Neural progenitor cell (in vitro differentiated cells): Measurements from ENCODE around the gene TAGAP. TPM values are rescaled to one million over a fixed set of nuclear protein-coding genes. Genes with fewer than 3 reads are reported as not detected.
"Not testable (repeated sequence)": the region's sequence is repeated elsewhere in the genome, so short reads cannot be mapped to it uniquely, and the experiment has no call there.

Experiments
- DNase-seq: peaks from one replicate; pipeline ENCODE4 v3.0.0-alpha.2; 2016; ENCODE audit warnings: low spot score
- H2AFZ ChIP-seq: fragments of 200-600 bp; sonication (generic); replicated peaks from 2 replicates; pipeline ENCODE4 v1.6.1; 2016; ENCODE audit warnings: antibody characterized with exemption
- H3F3A ChIP-seq: fragments of 200-600 bp; sonication (generic); 2 replicates; pipeline ENCODE4 v1.6.1; 2016; ENCODE audit warnings: antibody characterized with exemption, low read depth
- H3K27ac ChIP-seq: fragments of 200-600 bp; sonication (generic); 2 replicates; pipeline ENCODE4 v1.5.1; 2016; ENCODE audit warnings: mild to moderate bottlenecking
- H3K27me3 ChIP-seq: fragments of 200-600 bp; sonication (generic); 2 replicates; pipeline ENCODE4 v1.6.1; 2016; ENCODE audit warnings: mild to moderate bottlenecking, moderate library complexity
- H3K36me3 ChIP-seq: fragments of 200-600 bp; sonication (generic); 2 replicates; pipeline ENCODE4 v1.5.1; 2016
- H3K4me1 ChIP-seq: fragments of 200-600 bp; sonication (generic); 2 replicates; pipeline ENCODE4 v1.6.1; 2016; ENCODE audit warnings: mixed run types
- H3K4me2 ChIP-seq: fragments of 200-600 bp; sonication (generic); 2 replicates; pipeline ENCODE4 v1.6.1; 2016
- H3K4me3 ChIP-seq: fragments of 200-600 bp; sonication (generic); 2 replicates; pipeline ENCODE4 v1.5.1; 2016
- H3K79me2 ChIP-seq: fragments of 200-600 bp; sonication (generic); 2 replicates; pipeline ENCODE4 v1.6.1; 2016; ENCODE audit warnings: low read depth
- H3K9ac ChIP-seq: fragments of 200-600 bp; sonication (generic); 2 replicates; pipeline ENCODE4 v1.6.1; 2016
- H3K9me3 ChIP-seq: fragments of 200-600 bp; sonication (generic); 2 replicates; pipeline ENCODE4 v1.5.1; 2016; ENCODE audit warnings: low read depth
- H4K20me1 ChIP-seq: fragments of 200-600 bp; sonication (generic); 2 replicates; pipeline ENCODE4 v1.6.1; 2016; ENCODE audit warnings: low read depth
- H3K27ac Mint-ChIP-seq: 3 replicates; pipeline ENCODE4 v1.8.0; 2021; ENCODE audit warnings: mixed read lengths
- H3K27me3 Mint-ChIP-seq: 2 replicates; pipeline ENCODE4 v1.8.0; 2022; ENCODE audit warnings: low read depth, mild to moderate bottlenecking, inconsistent platforms, moderate library complexity, mixed read lengths; ENCODE audit not compliant: insufficient read depth
- H3K36me3 Mint-ChIP-seq: 3 replicates; pipeline ENCODE4 v1.8.0; 2021; ENCODE audit warnings: mixed read lengths
- H3K4me1 Mint-ChIP-seq: 3 replicates; pipeline ENCODE4 v1.8.0; 2021; ENCODE audit warnings: mixed read lengths
- H3K4me3 Mint-ChIP-seq: 3 replicates; pipeline ENCODE4 v1.8.0; 2021; ENCODE audit warnings: mild to moderate bottlenecking, moderate library complexity, mixed read lengths
- H3K9me3 Mint-ChIP-seq: 3 replicates; pipeline ENCODE4 v1.8.0; 2020; ENCODE audit warnings: mixed read lengths
- EZH2 ChIP-seq: fragments of 200-600 bp; sonication (generic); IDR thresholded peaks from 2 replicates; pipeline ENCODE4 v1.6.1; 2017; ENCODE audit warnings: antibody characterized with exemption, mild to moderate bottlenecking, moderate library complexity
- EZH2phosphoT487 ChIP-seq: fragments of 200-600 bp; sonication (generic); IDR thresholded peaks from 2 replicates; pipeline ENCODE4 v1.6.1; 2017; ENCODE audit warnings: antibody characterized with exemption
- total RNA-seq: library from RNA; depleted of rRNA; stranded (reverse); fragments of >200 nt; gene quantifications from 2 replicates; pipeline ENCODE4 v1.2.3, GENCODE V29; 2015; ENCODE audit warnings: low replicate concordance
- TF ChIP-seq, protein P1 (sequence below): fragments of 200-600 bp; sonication (generic); IDR thresholded peaks from 2 replicates; pipeline ENCODE4 v1.5.1; 2017; ENCODE audit warnings: antibody characterized with exemption, mild to moderate bottlenecking

Gene TAGAP
- total RNA-seq, 1 donor from 2014 or later: not detected

DNA sequence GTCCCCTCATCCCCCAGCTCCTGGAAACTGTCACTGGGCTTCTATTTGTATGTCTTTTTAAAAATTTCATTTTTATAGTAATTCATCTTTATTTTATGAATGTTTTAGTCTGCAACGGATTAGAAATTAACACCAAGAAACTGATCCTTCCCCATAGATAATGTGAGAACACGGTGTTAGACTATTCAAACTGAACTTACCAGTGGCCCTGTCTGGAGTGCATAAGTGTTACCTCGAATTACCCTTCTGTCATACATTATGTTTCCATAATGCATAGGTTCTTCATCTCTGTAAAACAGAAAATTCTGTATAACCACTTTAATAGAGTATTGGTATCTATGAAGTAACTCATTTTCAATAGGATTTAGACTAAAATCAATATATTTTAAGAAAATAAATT lies 51.2 kb downstream of the TAGAP start:
- TF ChIP-seq EZH2phosphoT487: no peak
- TF ChIP-seq, protein P1, sequence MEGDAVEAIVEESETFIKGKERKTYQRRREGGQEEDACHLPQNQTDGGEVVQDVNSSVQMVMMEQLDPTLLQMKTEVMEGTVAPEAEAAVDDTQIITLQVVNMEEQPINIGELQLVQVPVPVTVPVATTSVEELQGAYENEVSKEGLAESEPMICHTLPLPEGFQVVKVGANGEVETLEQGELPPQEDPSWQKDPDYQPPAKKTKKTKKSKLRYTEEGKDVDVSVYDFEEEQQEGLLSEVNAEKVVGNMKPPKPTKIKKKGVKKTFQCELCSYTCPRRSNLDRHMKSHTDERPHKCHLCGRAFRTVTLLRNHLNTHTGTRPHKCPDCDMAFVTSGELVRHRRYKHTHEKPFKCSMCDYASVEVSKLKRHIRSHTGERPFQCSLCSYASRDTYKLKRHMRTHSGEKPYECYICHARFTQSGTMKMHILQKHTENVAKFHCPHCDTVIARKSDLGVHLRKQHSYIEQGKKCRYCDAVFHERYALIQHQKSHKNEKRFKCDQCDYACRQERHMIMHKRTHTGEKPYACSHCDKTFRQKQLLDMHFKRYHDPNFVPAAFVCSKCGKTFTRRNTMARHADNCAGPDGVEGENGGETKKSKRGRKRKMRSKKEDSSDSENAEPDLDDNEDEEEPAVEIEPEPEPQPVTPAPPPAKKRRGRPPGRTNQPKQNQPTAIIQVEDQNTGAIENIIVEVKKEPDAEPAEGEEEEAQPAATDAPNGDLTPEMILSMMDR: no peak
- TF ChIP-seq EZH2: no peak
- Histone ChIP-seq H3K27ac (no peak overlapping the region), H3K36me3 (no peaks in the 10 kb centered on the region), H3K9me3 (no peaks in the 10 kb centered on the region), H3K79me2 (no peaks in the 10 kb centered on the region), H3K4me2 (no peak overlapping the region), H3K4me1 (no peaks in the 10 kb centered on the region), H4K20me1 (no peaks in the 10 kb centered on the region), H3K27me3 (no peaks in the 10 kb centered on the region), H3K4me3 (no peak overlapping the region), H3K9ac (no peak overlapping the region), H3F3A (no peaks in the 10 kb centered on the region), H2AFZ (no peak overlapping the region)
- no peak for DNase-seq
- no peaks in the 10 kb centered on the region for H3K27me3 Mint-ChIP-seq
- H3K36me3 Mint-ChIP-seq: peaks cover 49% of the 10 kb centered on the region
- H3K4me3 Mint-ChIP-seq: no peak overlapping the region
- H3K9me3 Mint-ChIP-seq: peaks cover 39% of the 10 kb centered on the region
- H3K4me1 Mint-ChIP-seq: no peaks in the 10 kb centered on the region
- H3K27ac Mint-ChIP-seq: no peak overlapping the region

DNA sequence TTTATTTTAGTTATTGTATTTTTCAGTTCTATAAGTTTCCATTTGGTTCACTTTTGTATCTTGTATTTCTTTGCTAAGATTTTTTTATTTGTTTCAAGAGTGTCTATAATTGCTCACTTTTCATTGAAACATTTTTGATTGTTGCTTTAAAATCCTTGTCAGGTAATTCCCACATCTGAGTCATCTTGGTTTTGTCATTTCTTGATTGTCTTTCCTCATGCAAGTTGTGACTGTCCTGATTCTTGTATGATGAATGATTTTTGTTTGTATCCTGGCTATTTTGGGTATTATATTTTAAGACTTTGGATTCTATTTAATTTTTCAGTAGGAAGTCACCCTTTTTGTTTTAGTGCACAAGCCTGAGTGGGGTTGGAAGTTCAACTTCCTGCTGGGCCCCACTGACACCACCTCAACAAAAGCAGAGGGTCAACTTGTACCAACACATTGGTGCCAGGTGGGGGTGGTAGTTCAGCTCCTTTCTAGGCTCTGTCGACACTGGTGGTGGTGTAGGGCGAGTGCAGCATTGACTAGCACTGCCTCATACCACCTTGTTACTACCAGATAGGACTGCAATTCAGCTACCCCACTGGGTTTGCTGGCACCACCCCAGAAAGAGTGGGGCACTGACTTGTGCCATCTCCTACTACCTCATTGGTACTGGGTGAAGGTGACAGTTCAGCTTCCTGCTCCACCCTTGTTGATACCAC lies 53.6 kb downstream of the TAGAP start:
- Histone ChIP-seq H3K9ac (no peak overlapping the region), H3K36me3 (no peaks in the 10 kb centered on the region), H4K20me1 (no peaks in the 10 kb centered on the region), H3K27ac (no peak overlapping the region), H3K4me1 (no peaks in the 10 kb centered on the region), H3K4me3 (no peak overlapping the region), H3K9me3 (no peaks in the 10 kb centered on the region), H2AFZ (no peak overlapping the region), H3F3A (no peaks in the 10 kb centered on the region), H3K27me3 (no peaks in the 10 kb centered on the region), H3K4me2 (no peak overlapping the region), H3K79me2 (no peaks in the 10 kb centered on the region)
- no peak for DNase-seq
- Mint-ChIP-seq H3K4me3 (no peak overlapping the region), H3K27me3 (no peaks in the 10 kb centered on the region), H3K4me1 (no peaks in the 10 kb centered on the region), H3K36me3 (peaks cover 42% of the 10 kb centered on the region), H3K27ac (no peak overlapping the region), H3K9me3 (peaks cover 41% of the 10 kb centered on the region)
- TF ChIP-seq EZH2 (no peak), EZH2phosphoT487 (no peak)
- TF ChIP-seq, protein P1: no peak

DNA sequence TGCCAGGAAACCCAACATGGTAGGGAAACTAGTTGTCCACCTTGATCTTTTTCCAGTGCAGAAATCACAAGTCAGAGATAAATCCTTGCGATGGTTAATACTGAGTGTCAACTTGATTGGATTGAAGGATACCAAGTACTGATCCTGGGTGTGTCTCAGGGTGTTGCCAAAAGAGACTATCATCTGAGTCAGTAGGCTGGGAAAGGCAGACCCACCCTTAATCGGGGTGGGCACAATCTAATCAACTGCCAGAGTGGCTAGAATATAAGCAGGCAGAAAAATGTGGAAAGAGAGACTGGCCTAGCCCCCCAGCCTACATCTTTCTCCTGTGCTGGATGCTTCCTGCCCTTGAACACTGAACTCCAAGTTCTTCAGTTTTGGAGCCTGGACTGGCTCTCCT lies 55.1 kb downstream of the TAGAP start:
- H3K36me3 Mint-ChIP-seq: peaks cover 44% of the 10 kb centered on the region
- H3K4me2 ChIP-seq, H4K20me1 ChIP-seq, H3K27me3 ChIP-seq, H2AFZ ChIP-seq, H3K9me3 ChIP-seq, H3K27ac Mint-ChIP-seq, DNase-seq, H3K4me1 Mint-ChIP-seq, H3K4me3 ChIP-seq, H3K79me2 ChIP-seq, H3K27ac ChIP-seq, H3F3A ChIP-seq, H3K9ac ChIP-seq, H3K4me3 Mint-ChIP-seq, H3K27me3 Mint-ChIP-seq, H3K4me1 ChIP-seq, H3K36me3 ChIP-seq: not testable (repeated sequence)
- H3K9me3 Mint-ChIP-seq: peaks cover 38% of the 10 kb centered on the region

DNA sequence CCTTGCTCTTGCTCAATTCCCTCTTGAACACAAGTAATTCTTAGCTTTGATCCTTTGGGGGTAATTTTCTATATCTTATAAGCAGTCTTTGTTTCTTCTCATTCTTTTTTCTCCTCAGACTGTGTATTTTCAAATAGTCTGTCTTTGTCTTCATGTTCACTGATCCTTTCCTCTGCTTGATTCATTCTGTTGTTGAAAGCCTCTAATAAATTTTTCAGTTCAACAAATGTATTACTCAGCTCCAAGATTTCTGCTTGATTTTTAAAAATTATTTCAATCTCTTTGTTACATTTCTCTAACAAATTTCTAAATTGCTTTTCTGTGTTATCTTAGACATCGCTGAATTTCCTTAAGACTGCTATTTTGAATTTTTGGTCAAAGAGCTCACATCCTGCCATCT lies 56.3 kb downstream of the TAGAP start:
- Histone ChIP-seq H3K4me1 (no peaks in the 10 kb centered on the region), H3K27ac (no peak overlapping the region), H3K27me3 (no peaks in the 10 kb centered on the region), H4K20me1 (no peaks in the 10 kb centered on the region), H2AFZ (no peak overlapping the region), H3K9ac (no peak overlapping the region), H3K79me2 (no peaks in the 10 kb centered on the region), H3K9me3 (no peaks in the 10 kb centered on the region), H3K4me2 (no peak overlapping the region), H3K4me3 (no peak overlapping the region), H3F3A (no peaks in the 10 kb centered on the region), H3K36me3 (no peaks in the 10 kb centered on the region)
- TF ChIP-seq, protein P1: no peak
- TF ChIP-seq EZH2phosphoT487 (no peak), EZH2 (no peak)
- Mint-ChIP-seq H3K4me3 (no peak overlapping the region), H3K27me3 (peaks cover 3% of the 10 kb centered on the region), H3K36me3 (peaks cover 41% of the 10 kb centered on the region), H3K27ac (no peak overlapping the region), H3K4me1 (no peaks in the 10 kb centered on the region), H3K9me3 (peaks cover 36% of the 10 kb centered on the region)
- no peak for DNase-seq
